Measurements from ENCODE around the gene TNFSF13B.

TNFSF13B gene

GRCh38 chr13:108332791-108333190 lies 63.3 kb downstream of the TNFSF13B start:
- Histone ChIP-seq H3K4me3 (IDR thresholded peaks at IDR 0.05; ENCODE audit: insufficient read depth, low read depth, low read length) (no peak overlapping the region), H4K20me1 (ENCODE audit: insufficient read depth) (no peaks in the 10 kb centered on the region), H3K4me2 (no peak overlapping the region), H2AFZ (ENCODE audit: low read depth) (no peak overlapping the region), H3K36me3 (ENCODE audit: insufficient read depth) (no peaks in the 10 kb centered on the region), H3K79me2 (ENCODE audit: insufficient read depth, low read depth) (no peaks in the 10 kb centered on the region), H3K9ac (no peak overlapping the region), H3K4me1 (ENCODE audit: low read depth, poor library complexity, severe bottlenecking) (no peaks in the 10 kb centered on the region), H3K27ac (no peak overlapping the region), H3K27me3 (ENCODE audit: insufficient read depth, low read depth) (no peaks in the 10 kb centered on the region)
- TF ChIP-seq CTCF (conservative IDR thresholded peaks at IDR 0.05; ENCODE audit: low read depth, low read length), result no peak

- Histone ChIP-seq H2AFZ (ENCODE audit: low read depth) (peak overlapping the region; percentile 22; the same call in 1 of the 2 replicates), H3K79me2 (ENCODE audit: insufficient read depth, low read depth) (no peaks in the 10 kb centered on the region), H3K27ac (peak overlapping the region; percentile 39; the same call in 1 of the 2 replicates), H3K4me3 (IDR thresholded peaks at IDR 0.05; ENCODE audit: insufficient read depth, low read depth, low read length) (no peak overlapping the region), H3K27me3 (ENCODE audit: insufficient read depth, low read depth) (no peaks in the 10 kb centered on the region), H3K36me3 (ENCODE audit: insufficient read depth) (no peaks in the 10 kb centered on the region), H4K20me1 (ENCODE audit: insufficient read depth) (no peaks in the 10 kb centered on the region), H3K4me1 (ENCODE audit: low read depth, poor library complexity, severe bottlenecking) (no peaks in the 10 kb centered on the region), H3K4me2 (0 out of 2 replicates have a peak overlapping the region, but pooled peaks have one; percentile 17), H3K9ac (no peak overlapping the region)
- TF ChIP-seq CTCF (conservative IDR thresholded peaks at IDR 0.05; ENCODE audit: low read depth, low read length), result peak; percentile 34; the same call in 1 of the 2 replicates
Measured at GRCh38 chr13:108342369-108343289, 73.1 kb downstream of the TNFSF13B start.

- no peak overlapping the region for H2AFZ ChIP-seq (ENCODE audit: low read depth)
- H3K36me3 ChIP-seq (ENCODE audit: insufficient read depth), result no peaks in the 10 kb centered on the region
- no peak for TF ChIP-seq CTCF (conservative IDR thresholded peaks at IDR 0.05; ENCODE audit: low read depth, low read length)
- no peak overlapping the region for H3K27ac ChIP-seq
- H3K4me2 ChIP-seq, result no peak overlapping the region
- H3K9ac ChIP-seq, result no peak overlapping the region
- no peaks in the 10 kb centered on the region for H3K27me3 ChIP-seq (ENCODE audit: insufficient read depth, low read depth)
- H3K4me3 ChIP-seq (IDR thresholded peaks at IDR 0.05; ENCODE audit: insufficient read depth, low read depth, low read length), result no peak overlapping the region
- no peaks in the 10 kb centered on the region for H4K20me1 ChIP-seq (ENCODE audit: insufficient read depth)
- no peaks in the 10 kb centered on the region for H3K79me2 ChIP-seq (ENCODE audit: insufficient read depth, low read depth)
- H3K4me1 ChIP-seq (ENCODE audit: low read depth, poor library complexity, severe bottlenecking), result no peaks in the 10 kb centered on the region
Measured at GRCh38 chr13:108345016-108345415, 75.5 kb downstream of the TNFSF13B start.

- H3K4me1 ChIP-seq (ENCODE audit: low read depth, poor library complexity, severe bottlenecking), result no peaks in the 10 kb centered on the region
- no peaks in the 10 kb centered on the region for H4K20me1 ChIP-seq (ENCODE audit: insufficient read depth)
- H3K79me2 ChIP-seq (ENCODE audit: insufficient read depth, low read depth), result no peaks in the 10 kb centered on the region
- H2AFZ ChIP-seq (ENCODE audit: low read depth), result no peak overlapping the region
- H3K9ac ChIP-seq, result no peak overlapping the region
- H3K4me3 ChIP-seq (IDR thresholded peaks at IDR 0.05; ENCODE audit: insufficient read depth, low read depth, low read length), result no peak overlapping the region
- no peaks in the 10 kb centered on the region for H3K27me3 ChIP-seq (ENCODE audit: insufficient read depth, low read depth)
- TF ChIP-seq CTCF (conservative IDR thresholded peaks at IDR 0.05; ENCODE audit: low read depth, low read length), result no peak
- no peak overlapping the region for H3K27ac ChIP-seq
- no peaks in the 10 kb centered on the region for H3K36me3 ChIP-seq (ENCODE audit: insufficient read depth)
- H3K4me2 ChIP-seq, result no peak overlapping the region
Measured at GRCh38 chr13:108346376-108346775, 76.9 kb downstream of the TNFSF13B start.
